Fibroblast of pulmonary artery (primary cell): Measurements from ENCODE around the gene EGLN3.

Experiments
- DNase-seq: peaks from one replicate; pipeline ENCODE4 v3.0.0-alpha.2; 2010; ENCODE audit warnings: low read depth
- H3K4me3 ChIP-seq: replicated peaks from 2 replicates; pipeline ENCODE4 v1.5.1; 2011; ENCODE audit warnings: low read depth, mild to moderate bottlenecking, control low read depth, low read length, moderate library complexity
- CTCF ChIP-seq: IDR thresholded peaks from 2 replicates; pipeline ENCODE4 v1.5.1; 2011; ENCODE audit warnings: mild to moderate bottlenecking, control low read depth, low read length, inconsistent platforms; ENCODE audit errors: missing control alignments

EGLN3 gene

GRCh38 chr14:33916663-33917565 lies 34.0 kb downstream of the EGLN3 start:
- TF ChIP-seq CTCF = no peak
- no peak overlapping the region for H3K4me3 ChIP-seq
- peak; percentile 77 for DNase-seq

GRCh38 chr14:33915682-33916081 lies 35.2 kb downstream of the EGLN3 start:
- TF ChIP-seq CTCF = no peak
- H3K4me3 ChIP-seq = no peak overlapping the region
- DNase-seq = no peak

- peak; percentile 5 for TF ChIP-seq CTCF
- peak; percentile 90 for DNase-seq
These were observed 36.0 kb downstream of the EGLN3 start for GRCh38 chr14:33914676-33915516.

GRCh38 chr14:33911046-33911445 lies 39.8 kb downstream of the EGLN3 start:
- no peak for DNase-seq
- TF ChIP-seq CTCF = no peak
- no peak overlapping the region for H3K4me3 ChIP-seq

More at GRCh38 chr14:33914676-33915516, 36.0 kb downstream of the EGLN3 start:
- no peak overlapping the region for H3K4me3 ChIP-seq

- H3K4me3 ChIP-seq = no peak overlapping the region
- DNase-seq = no peak
- TF ChIP-seq CTCF = no peak
These were observed 40.4 kb downstream of the EGLN3 start for GRCh38 chr14:33910435-33910834.

GRCh38 chr14:33909380-33910084 lies 41.3 kb downstream of the EGLN3 start:
- no peak overlapping the region for H3K4me3 ChIP-seq
- DNase-seq = no peak
- no peak for TF ChIP-seq CTCF
